Liver (tissue), 9 donors: ENCODE measurements around the gene ZNF423. TPM values are rescaled to one million over a fixed set of nuclear protein-coding genes. Genes with fewer than 3 reads are reported as not detected.

Source experiments
- DNase-seq: peaks from one replicate; pipeline ENCODE4 v3.0.0-alpha.2; 2017; ENCODE audit warnings: low spot score
- H3K27ac ChIP-seq, 2 donors: one replicate each; pipeline ENCODE4 v1.7.0; 2013; ENCODE audit warnings: inconsistent platforms in 2 of 2, low read length in 2 of 2, control low read depth in 1 of 2, low read depth in 1 of 2, mild to moderate bottlenecking in 1 of 2
- H3K27me3 ChIP-seq, 4 donors: one replicate each; pipeline versions ENCODE4 v1.6.1 to v1.7.0; 2013; ENCODE audit warnings: low read length in 3 of 4, inconsistent platforms in 1 of 4, mild to moderate bottlenecking in 1 of 4, moderate library complexity in 1 of 4; ENCODE audit not compliant: control insufficient read depth in 4 of 4, insufficient read depth in 4 of 4
- H3K36me3 ChIP-seq, 4 donors: one replicate each; pipeline versions ENCODE4 v1.6.1 to v1.7.0; 2013; ENCODE audit warnings: low read length in 3 of 4, mild to moderate bottlenecking in 3 of 4, low read depth in 1 of 4, moderate library complexity in 1 of 4; ENCODE audit not compliant: control insufficient read depth in 4 of 4, insufficient read depth in 3 of 4
- H3K4me1 ChIP-seq, 4 donors: one replicate each; pipeline versions ENCODE4 v1.6.1 to v1.7.0; 2013; ENCODE audit warnings: low read length in 3 of 4, mild to moderate bottlenecking in 3 of 4, moderate library complexity in 1 of 4; ENCODE audit not compliant: control insufficient read depth in 4 of 4, insufficient read depth in 4 of 4
- H3K4me3 ChIP-seq, 3 donors: one replicate each; pipeline versions ENCODE4 v1.6.1 to v1.7.0; 2013; ENCODE audit warnings: low read length in 3 of 3, control low read depth in 1 of 3, low read depth in 1 of 3, mild to moderate bottlenecking in 1 of 3
- H3K9ac ChIP-seq, 2 donors: one replicate each; pipeline ENCODE4 v1.7.0; 2013; ENCODE audit warnings: low read length in 2 of 2, mild to moderate bottlenecking in 2 of 2, moderate library complexity in 2 of 2, control low read depth in 1 of 2, low read depth in 1 of 2
- H3K9me3 ChIP-seq, 4 donors: one replicate each; pipeline versions ENCODE4 v1.6.1 to v1.7.0; 2013; ENCODE audit warnings: low read length in 3 of 4; ENCODE audit not compliant: control insufficient read depth in 4 of 4
- EGR1 ChIP-seq, 2 donors: IDR thresholded peaks; 2 replicates each; pipeline ENCODE4 v1.6.1; 2016 to 2018; ENCODE audit warnings: antibody characterized with exemption in 2 of 2, low read depth in 2 of 2
- FOXA1 ChIP-seq: IDR thresholded peaks from 2 replicates; pipeline ENCODE4 v1.6.1; 2016; ENCODE audit warnings: antibody characterized with exemption
- FOXA2 ChIP-seq: IDR thresholded peaks from 2 replicates; pipeline ENCODE4 v1.6.1; 2016; ENCODE audit warnings: antibody characterized with exemption
- GABPA ChIP-seq, 2 donors: IDR thresholded peaks in 1 of 2; conservative IDR thresholded peaks in 1 of 2; 2 replicates each; pipeline ENCODE4 v1.6.1; 2016; ENCODE audit warnings: antibody characterized with exemption in 2 of 2, mild to moderate bottlenecking in 1 of 2, moderate library complexity in 1 of 2
- HNF4G ChIP-seq: IDR thresholded peaks from 2 replicates; pipeline ENCODE4 v1.6.1; 2016; ENCODE audit warnings: antibody characterized with exemption
- JUND ChIP-seq, 2 donors: IDR thresholded peaks; 2 replicates each; pipeline ENCODE4 v1.6.1; 2016; ENCODE audit warnings: antibody characterized with exemption in 2 of 2
- NR2F2 ChIP-seq: IDR thresholded peaks from 2 replicates; pipeline ENCODE4 v1.6.1; 2016; ENCODE audit warnings: antibody characterized with exemption
- RAD21 ChIP-seq, 2 donors: IDR thresholded peaks; 2 replicates each; pipeline ENCODE4 v1.6.1; 2016; ENCODE audit warnings: antibody characterized with exemption in 2 of 2, mild to moderate bottlenecking in 2 of 2
- RXRA ChIP-seq, 2 donors: IDR thresholded peaks; 2 replicates each; pipeline ENCODE4 v1.6.1; 2017 to 2018; ENCODE audit warnings: antibody characterized with exemption in 2 of 2, mild to moderate bottlenecking in 1 of 2
- SP1 ChIP-seq: IDR thresholded peaks from 2 replicates; pipeline ENCODE4 v1.6.1; 2018; ENCODE audit warnings: antibody characterized with exemption, mild to moderate bottlenecking
- TAF1 ChIP-seq: conservative IDR thresholded peaks from 2 replicates; pipeline ENCODE4 v1.6.1; 2016; ENCODE audit warnings: antibody characterized with exemption, mild to moderate bottlenecking
- YY1 ChIP-seq: IDR thresholded peaks from 2 replicates; pipeline ENCODE4 v1.6.1; 2016; ENCODE audit warnings: antibody characterized with exemption, mild to moderate bottlenecking
- WGBS: extraction: QIAGEN DNeasy Blood & Tissue Kit; methylation state at CpG from one replicate; pipeline ENCODE4 v1.1.7; 2013; 5-methylcytosine and 5-hydroxymethylcytosine counted together
- polyA plus RNA-seq, 2 donors: library from polyadenylated mRNA; stranded (reverse) in 1 of 2; unstranded in 1 of 2; fragments of 200-250 nt in 1 of 2; fragments of >200 nt in 1 of 2; fragmentation: Nextera tagmentation in 1 of 2; extraction: Ambion mirVana in 1 of 2; gene quantifications; one replicate each; pipeline versions ENCODE4 v1.2.1 to v1.2.3, GENCODE V29; 2013 to 2015
- total RNA-seq, 2 donors: library from RNA; depleted of rRNA; stranded (reverse); fragments of >200 nt; gene quantifications; one replicate each; pipeline ENCODE4 v1.2.3, GENCODE V29; 2014
- TF ChIP-seq, protein P1 (sequence below): IDR thresholded peaks from 2 replicates; pipeline ENCODE4 v1.6.1; 2016; ENCODE audit warnings: antibody characterized with exemption, mild to moderate bottlenecking
- TF ChIP-seq, protein P2 (sequence below): fragments of 150-350 bp; IDR thresholded peaks from 2 replicates; pipeline ENCODE4 v1.5.1; 2017; ENCODE audit warnings: improper control_type of control experiment, low read depth, low read length; ENCODE audit not compliant: missing input control
- TF ChIP-seq, protein P3 (sequence below): IDR thresholded peaks from 2 replicates; pipeline ENCODE4 v1.6.1; 2016; ENCODE audit warnings: antibody characterized with exemption
- TF ChIP-seq, protein P4 (sequence below): IDR thresholded peaks from 2 replicates; pipeline ENCODE4 v1.6.1; 2016; ENCODE audit warnings: antibody characterized with exemption
- TF ChIP-seq, protein P5 (sequence below): IDR thresholded peaks from 2 replicates; pipeline ENCODE4 v1.6.1; 2016; ENCODE audit warnings: antibody characterized with exemption
- donor health status: healthy.
- donor health status: healthy.
- donor health status: healthy.
- donor health status: healthy.
- donor health status: healthy.

ZNF423 gene
- total and polyA plus RNA-seq, 4 donors: 0.24 to 1.6 (median 0.39) TPM

DNA sequence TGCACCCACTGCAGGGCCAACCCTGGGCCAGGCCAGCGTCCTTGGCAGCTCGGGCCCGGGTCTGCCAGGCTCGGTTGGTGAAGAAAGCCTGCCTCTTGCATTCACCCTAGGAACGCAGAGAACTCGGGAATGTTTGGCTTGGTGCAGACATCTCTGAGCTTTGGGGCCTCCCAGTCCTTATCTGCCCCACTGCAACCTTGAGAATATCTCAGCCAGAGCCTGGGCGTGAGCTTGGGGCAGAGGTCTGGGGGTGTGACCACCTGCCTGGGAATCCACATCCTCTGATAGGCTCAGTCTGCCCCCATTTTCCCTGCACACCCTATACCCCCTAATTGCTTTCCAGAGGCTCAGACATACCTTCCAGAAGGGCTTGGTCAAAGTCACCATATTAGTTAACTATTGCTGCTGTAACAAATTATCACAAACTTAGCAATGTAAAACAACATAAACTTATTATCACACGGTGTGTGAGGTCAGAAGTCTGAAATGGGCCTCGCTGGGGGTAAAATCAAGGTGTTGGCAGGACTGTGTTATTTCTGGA, 30.7 kb upstream of the ZNF423 start:
- no peak overlapping the region for H3K27ac ChIP-seq

DNA sequence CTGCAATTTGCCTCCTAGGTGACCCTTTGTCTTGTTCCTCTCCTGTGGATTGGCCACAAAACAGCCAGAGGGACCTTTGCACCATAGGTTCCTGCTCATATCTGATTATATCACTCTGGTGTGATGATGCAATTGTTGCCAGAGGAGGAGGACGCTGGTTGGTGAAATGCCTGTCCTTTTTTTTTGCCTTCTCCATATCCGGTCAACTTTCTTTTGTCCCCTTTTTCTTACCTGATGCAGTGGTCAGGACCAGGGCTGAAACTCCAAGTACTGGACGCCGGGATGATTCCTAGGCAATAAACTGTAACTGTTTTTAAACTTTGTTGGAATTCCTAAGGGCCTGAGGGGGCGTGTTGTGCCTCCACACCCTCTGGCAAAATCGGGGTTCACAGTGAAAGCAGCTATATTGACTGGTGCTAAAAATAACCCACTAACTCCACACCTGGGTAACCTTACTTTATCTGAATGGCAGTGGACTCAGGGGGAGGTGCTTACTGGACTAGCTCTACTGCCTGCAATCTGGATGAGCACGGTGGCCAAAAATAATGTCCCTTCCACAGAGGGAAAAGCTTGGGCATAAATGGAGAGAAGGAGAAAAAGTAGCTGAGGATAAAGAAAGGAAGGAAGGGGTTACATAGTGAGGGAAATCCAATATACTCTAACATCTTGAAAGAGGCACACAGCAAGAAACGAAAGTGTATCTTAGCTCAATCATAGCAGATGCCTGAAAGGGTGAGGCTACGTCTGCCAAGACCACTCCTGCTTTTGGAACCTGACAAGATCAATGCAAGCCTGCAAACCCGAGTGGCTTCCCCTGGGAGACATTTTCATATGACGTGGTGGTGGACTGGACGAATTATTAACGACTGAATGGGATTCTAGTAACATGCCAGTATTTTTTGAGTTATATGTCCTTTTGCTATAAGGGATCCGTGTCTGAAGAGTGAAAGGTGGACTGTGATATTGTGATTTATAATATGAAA, 28.4 kb upstream of the ZNF423 start:
- DNase-seq: no peak
- Histone ChIP-seq H3K27ac (peak overlapping the region; percentile 90 to 96), H3K4me3 (peak overlapping the region in 1 of 3 donors; percentile 29), H3K4me1 (peaks cover 8 to 33% (median 22%) of the 10 kb centered on the region in 4 donors), H3K9ac (peak overlapping the region; percentile 12 to 57), H3K36me3 (no peaks in the 10 kb centered on the region), H3K9me3 (no peaks in the 10 kb centered on the region), H3K27me3 (no peaks in the 10 kb centered on the region)
- 59% methylated on average over 14 of the region's 14 CpGs for WGBS
- TF ChIP-seq NR2F2 (no peak), FOXA2 (no peak), TAF1 (peak; percentile 67), FOXA1 (no peak), JUND (IDR thresholded peaks at IDR 0.05) (peak; percentile 25 to 76), YY1 (peak; percentile 49), RXRA (IDR thresholded peaks at IDR 0.05) (peak; percentile 83 to 84), RAD21 (IDR thresholded peaks at IDR 0.05) (peak in 1 of 2 donors; percentile 34), GABPA (IDR thresholded peaks at IDR 0.05 in 1 of 2, conservative IDR thresholded peaks at IDR 0.05 in 1 of 2) (peak in 1 of 2 donors; percentile 68), EGR1 (IDR thresholded peaks at IDR 0.05; ENCODE audit: low read depth in 2 of 2) (no peak)
- TF ChIP-seq, protein P1, sequence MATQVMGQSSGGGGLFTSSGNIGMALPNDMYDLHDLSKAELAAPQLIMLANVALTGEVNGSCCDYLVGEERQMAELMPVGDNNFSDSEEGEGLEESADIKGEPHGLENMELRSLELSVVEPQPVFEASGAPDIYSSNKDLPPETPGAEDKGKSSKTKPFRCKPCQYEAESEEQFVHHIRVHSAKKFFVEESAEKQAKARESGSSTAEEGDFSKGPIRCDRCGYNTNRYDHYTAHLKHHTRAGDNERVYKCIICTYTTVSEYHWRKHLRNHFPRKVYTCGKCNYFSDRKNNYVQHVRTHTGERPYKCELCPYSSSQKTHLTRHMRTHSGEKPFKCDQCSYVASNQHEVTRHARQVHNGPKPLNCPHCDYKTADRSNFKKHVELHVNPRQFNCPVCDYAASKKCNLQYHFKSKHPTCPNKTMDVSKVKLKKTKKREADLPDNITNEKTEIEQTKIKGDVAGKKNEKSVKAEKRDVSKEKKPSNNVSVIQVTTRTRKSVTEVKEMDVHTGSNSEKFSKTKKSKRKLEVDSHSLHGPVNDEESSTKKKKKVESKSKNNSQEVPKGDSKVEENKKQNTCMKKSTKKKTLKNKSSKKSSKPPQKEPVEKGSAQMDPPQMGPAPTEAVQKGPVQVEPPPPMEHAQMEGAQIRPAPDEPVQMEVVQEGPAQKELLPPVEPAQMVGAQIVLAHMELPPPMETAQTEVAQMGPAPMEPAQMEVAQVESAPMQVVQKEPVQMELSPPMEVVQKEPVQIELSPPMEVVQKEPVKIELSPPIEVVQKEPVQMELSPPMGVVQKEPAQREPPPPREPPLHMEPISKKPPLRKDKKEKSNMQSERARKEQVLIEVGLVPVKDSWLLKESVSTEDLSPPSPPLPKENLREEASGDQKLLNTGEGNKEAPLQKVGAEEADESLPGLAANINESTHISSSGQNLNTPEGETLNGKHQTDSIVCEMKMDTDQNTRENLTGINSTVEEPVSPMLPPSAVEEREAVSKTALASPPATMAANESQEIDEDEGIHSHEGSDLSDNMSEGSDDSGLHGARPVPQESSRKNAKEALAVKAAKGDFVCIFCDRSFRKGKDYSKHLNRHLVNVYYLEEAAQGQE: no peak
- TF ChIP-seq, protein P2, sequence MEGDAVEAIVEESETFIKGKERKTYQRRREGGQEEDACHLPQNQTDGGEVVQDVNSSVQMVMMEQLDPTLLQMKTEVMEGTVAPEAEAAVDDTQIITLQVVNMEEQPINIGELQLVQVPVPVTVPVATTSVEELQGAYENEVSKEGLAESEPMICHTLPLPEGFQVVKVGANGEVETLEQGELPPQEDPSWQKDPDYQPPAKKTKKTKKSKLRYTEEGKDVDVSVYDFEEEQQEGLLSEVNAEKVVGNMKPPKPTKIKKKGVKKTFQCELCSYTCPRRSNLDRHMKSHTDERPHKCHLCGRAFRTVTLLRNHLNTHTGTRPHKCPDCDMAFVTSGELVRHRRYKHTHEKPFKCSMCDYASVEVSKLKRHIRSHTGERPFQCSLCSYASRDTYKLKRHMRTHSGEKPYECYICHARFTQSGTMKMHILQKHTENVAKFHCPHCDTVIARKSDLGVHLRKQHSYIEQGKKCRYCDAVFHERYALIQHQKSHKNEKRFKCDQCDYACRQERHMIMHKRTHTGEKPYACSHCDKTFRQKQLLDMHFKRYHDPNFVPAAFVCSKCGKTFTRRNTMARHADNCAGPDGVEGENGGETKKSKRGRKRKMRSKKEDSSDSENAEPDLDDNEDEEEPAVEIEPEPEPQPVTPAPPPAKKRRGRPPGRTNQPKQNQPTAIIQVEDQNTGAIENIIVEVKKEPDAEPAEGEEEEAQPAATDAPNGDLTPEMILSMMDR: no peak
- TF ChIP-seq, protein P3, sequence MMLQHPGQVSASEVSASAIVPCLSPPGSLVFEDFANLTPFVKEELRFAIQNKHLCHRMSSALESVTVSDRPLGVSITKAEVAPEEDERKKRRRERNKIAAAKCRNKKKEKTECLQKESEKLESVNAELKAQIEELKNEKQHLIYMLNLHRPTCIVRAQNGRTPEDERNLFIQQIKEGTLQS: peak; percentile 97
- TF ChIP-seq, protein P4, sequence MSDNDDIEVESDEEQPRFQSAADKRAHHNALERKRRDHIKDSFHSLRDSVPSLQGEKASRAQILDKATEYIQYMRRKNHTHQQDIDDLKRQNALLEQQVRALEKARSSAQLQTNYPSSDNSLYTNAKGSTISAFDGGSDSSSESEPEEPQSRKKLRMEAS: peak; percentile 27
- TF ChIP-seq, protein P5, sequence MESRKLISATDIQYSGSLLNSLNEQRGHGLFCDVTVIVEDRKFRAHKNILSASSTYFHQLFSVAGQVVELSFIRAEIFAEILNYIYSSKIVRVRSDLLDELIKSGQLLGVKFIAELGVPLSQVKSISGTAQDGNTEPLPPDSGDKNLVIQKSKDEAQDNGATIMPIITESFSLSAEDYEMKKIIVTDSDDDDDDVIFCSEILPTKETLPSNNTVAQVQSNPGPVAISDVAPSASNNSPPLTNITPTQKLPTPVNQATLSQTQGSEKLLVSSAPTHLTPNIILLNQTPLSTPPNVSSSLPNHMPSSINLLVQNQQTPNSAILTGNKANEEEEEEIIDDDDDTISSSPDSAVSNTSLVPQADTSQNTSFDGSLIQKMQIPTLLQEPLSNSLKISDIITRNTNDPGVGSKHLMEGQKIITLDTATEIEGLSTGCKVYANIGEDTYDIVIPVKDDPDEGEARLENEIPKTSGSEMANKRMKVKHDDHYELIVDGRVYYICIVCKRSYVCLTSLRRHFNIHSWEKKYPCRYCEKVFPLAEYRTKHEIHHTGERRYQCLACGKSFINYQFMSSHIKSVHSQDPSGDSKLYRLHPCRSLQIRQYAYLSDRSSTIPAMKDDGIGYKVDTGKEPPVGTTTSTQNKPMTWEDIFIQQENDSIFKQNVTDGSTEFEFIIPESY: peak; percentile 53

More for the DNA sequence above, 30.7 kb upstream of the ZNF423 start:
- peaks cover 8 to 29% (median 20%) of the 10 kb centered on the region in 4 donors for H3K4me1 ChIP-seq
- DNase-seq: peak; percentile 70
- TF ChIP-seq, protein P3: no peak
- TF ChIP-seq HNF4G: no peak
- TF ChIP-seq RXRA (IDR thresholded peaks at IDR 0.05): no peak
- TF ChIP-seq, protein P5: no peak
- no peak for TF ChIP-seq SP1
- TF ChIP-seq, protein P4: no peak
- TF ChIP-seq FOXA2: no peak
- no peak for TF ChIP-seq EGR1 (IDR thresholded peaks at IDR 0.05; ENCODE audit: low read depth in 2 of 2)
- no peaks in the 10 kb centered on the region for H3K36me3 ChIP-seq
- H3K4me3 ChIP-seq: no peak overlapping the region
- 92% methylated on average over 9 of the region's 9 CpGs for WGBS
- no peaks in the 10 kb centered on the region for H3K9me3 ChIP-seq
- no peak overlapping the region for H3K9ac ChIP-seq
- no peaks in the 10 kb centered on the region for H3K27me3 ChIP-seq
